Measurements from ENCODE around the gene SGCA. TPM values are rescaled to one million over a fixed set of nuclear protein-coding genes. Genes with fewer than 3 reads are reported as not detected.
A peak's percentile ranks its signal among the peaks of the same experiment; 100 is the strongest.

SGCA gene
- total RNA-seq, 2 experiments from 2014 or later: not detected

DNA sequence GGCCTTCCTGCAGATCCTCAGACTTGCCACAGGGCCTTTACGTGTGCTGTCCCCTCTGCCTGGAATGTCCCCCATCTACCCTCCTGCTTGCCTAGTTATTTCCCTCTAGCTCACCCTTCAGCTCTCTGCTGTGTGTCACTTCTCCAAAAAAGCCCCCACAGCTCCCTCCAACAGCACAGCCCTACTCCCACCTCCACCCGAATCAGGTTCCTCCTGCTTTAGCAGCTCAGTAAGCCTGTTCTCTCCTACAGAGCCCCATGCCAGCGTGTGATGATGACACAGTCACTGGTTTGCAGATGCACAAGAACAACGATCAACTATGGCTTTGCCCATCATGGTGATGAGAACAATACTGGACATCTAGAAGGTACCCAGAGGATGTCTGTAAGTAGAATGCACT is 28.8 kb upstream of the SGCA start:
- Histone ChIP-seq H3K36me3 (ENCODE audit: insufficient read depth, low read length) (peaks cover 74% of the 10 kb centered on the region), H3K9me3 (ENCODE audit: control insufficient read depth in 1 of 2, insufficient read depth in 1 of 2, low read length in 2 of 2) (peaks cover 0 to 3% of the 10 kb centered on the region in 2 experiments), H3K27ac (ENCODE audit: low read depth in 1 of 2, low read length in 2 of 2) (no peak overlapping the region), H3K4me1 (ENCODE audit: insufficient read depth, low read length) (peaks cover 48% of the 10 kb centered on the region), H3K4me3 (ENCODE audit: low read length) (no peak overlapping the region), H3K27me3 (ENCODE audit: control insufficient read depth in 1 of 2, insufficient read depth in 2 of 2, low read length in 2 of 2) (no peaks in the 10 kb centered on the region)
- no peak for ATAC-seq (ENCODE audit: poor library complexity)
- Mint-ChIP-seq H3K4me1 (ENCODE audit: low read depth) (peaks cover 43% of the 10 kb centered on the region), H3K27ac (no peak overlapping the region), H3K9me3 (no peaks in the 10 kb centered on the region), H3K36me3 (ENCODE audit: low read depth) (peaks cover 89% of the 10 kb centered on the region), H3K27me3 (no peaks in the 10 kb centered on the region), H3K4me3 (no peak overlapping the region)
- intact Hi-C loops (cut with DNase I, micrococcal nuclease): no loop called here
- TF ChIP-seq, protein P1, sequence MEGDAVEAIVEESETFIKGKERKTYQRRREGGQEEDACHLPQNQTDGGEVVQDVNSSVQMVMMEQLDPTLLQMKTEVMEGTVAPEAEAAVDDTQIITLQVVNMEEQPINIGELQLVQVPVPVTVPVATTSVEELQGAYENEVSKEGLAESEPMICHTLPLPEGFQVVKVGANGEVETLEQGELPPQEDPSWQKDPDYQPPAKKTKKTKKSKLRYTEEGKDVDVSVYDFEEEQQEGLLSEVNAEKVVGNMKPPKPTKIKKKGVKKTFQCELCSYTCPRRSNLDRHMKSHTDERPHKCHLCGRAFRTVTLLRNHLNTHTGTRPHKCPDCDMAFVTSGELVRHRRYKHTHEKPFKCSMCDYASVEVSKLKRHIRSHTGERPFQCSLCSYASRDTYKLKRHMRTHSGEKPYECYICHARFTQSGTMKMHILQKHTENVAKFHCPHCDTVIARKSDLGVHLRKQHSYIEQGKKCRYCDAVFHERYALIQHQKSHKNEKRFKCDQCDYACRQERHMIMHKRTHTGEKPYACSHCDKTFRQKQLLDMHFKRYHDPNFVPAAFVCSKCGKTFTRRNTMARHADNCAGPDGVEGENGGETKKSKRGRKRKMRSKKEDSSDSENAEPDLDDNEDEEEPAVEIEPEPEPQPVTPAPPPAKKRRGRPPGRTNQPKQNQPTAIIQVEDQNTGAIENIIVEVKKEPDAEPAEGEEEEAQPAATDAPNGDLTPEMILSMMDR (IDR thresholded peaks at IDR 0.05): no peak
- DNase-seq: no peak
- CTCF ChIA-PET: interaction anchor here (0.9 to 1.3 kb wide), 2 partner anchors 20 to 43 kb away, joined by 3 read pairs; no protein-coding TSS in a partner anchor
- POLR2A ChIA-PET: interaction anchor here (0.9 kb wide), 1 partner anchor 15 kb away, joined by 3 read pairs; no protein-coding TSS in a partner anchor

DNA sequence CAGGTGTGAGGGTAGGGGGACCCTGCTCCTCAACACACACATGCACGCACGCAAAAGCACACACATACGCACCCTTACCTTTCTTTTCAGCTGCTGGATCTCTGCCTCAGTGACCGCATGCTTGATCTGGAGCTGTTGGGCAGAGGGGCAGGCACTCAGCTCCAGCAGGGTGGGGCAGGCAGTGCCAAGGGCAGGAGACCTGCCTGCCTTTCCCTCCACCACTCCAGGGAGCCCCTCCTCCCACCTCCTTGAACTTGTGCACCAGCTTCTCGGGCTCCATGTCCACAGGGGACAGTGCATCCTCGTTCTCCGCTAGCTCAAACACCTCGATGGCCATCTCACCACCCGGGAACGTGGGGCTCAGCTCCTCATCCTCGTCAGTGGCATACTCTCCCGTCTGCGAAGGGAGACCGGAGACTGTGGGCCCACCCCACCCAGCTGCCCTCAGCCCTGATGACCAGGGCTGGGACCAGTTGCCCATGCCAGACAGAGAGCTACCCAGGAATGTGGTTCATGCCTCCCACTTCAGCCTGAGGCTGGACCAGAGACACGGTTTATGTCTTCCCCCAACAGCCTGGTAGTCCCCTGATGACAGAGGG is 26.5 kb upstream of the SGCA start:
- H3K27ac ChIP-seq (ENCODE audit: low read depth in 1 of 2, low read length in 2 of 2): no peak overlapping the region
- intact Hi-C loops (cut with DNase I, micrococcal nuclease): no loop called here
- no peaks in the 10 kb centered on the region for H3K27me3 Mint-ChIP-seq
- peaks cover 70% of the 10 kb centered on the region for H3K4me1 ChIP-seq (ENCODE audit: insufficient read depth, low read length)
- TF ChIP-seq, protein P1 (IDR thresholded peaks at IDR 0.05): no peak
- POLR2A ChIA-PET: interaction anchor here (1.2 to 5.9 kb wide), 4 partner anchors 9 to 24 kb away, joined by 3 to 50 read pairs (median 10); partner anchors contain the start of gene PPP1R9B
- peaks cover 61% of the 10 kb centered on the region for H3K4me1 Mint-ChIP-seq (ENCODE audit: low read depth)
- no peak for DNase-seq
- CTCF ChIA-PET: interaction anchor here (0.7 to 2.7 kb wide), 5 partner anchors 11 to 134 kb away, joined by 3 to 16 read pairs (median 4); partner anchors contain the start of gene PPP1R9B
- H3K36me3 Mint-ChIP-seq (ENCODE audit: low read depth): peaks cover 94% of the 10 kb centered on the region
- no peaks in the 10 kb centered on the region for H3K27me3 ChIP-seq (ENCODE audit: control insufficient read depth in 1 of 2, insufficient read depth in 2 of 2, low read length in 2 of 2)
- peaks cover 88% of the 10 kb centered on the region for H3K36me3 ChIP-seq (ENCODE audit: insufficient read depth, low read length)
- H3K9me3 Mint-ChIP-seq: no peaks in the 10 kb centered on the region
- H3K4me3 Mint-ChIP-seq: no peak overlapping the region
- peaks cover 0 to 3% of the 10 kb centered on the region in 2 experiments for H3K9me3 ChIP-seq (ENCODE audit: control insufficient read depth in 1 of 2, insufficient read depth in 1 of 2, low read length in 2 of 2)
- no peak overlapping the region for H3K4me3 ChIP-seq (ENCODE audit: low read length)
- ATAC-seq (ENCODE audit: poor library complexity): no peak
- H3K27ac Mint-ChIP-seq: peak overlapping the region; percentile 76

DNA sequence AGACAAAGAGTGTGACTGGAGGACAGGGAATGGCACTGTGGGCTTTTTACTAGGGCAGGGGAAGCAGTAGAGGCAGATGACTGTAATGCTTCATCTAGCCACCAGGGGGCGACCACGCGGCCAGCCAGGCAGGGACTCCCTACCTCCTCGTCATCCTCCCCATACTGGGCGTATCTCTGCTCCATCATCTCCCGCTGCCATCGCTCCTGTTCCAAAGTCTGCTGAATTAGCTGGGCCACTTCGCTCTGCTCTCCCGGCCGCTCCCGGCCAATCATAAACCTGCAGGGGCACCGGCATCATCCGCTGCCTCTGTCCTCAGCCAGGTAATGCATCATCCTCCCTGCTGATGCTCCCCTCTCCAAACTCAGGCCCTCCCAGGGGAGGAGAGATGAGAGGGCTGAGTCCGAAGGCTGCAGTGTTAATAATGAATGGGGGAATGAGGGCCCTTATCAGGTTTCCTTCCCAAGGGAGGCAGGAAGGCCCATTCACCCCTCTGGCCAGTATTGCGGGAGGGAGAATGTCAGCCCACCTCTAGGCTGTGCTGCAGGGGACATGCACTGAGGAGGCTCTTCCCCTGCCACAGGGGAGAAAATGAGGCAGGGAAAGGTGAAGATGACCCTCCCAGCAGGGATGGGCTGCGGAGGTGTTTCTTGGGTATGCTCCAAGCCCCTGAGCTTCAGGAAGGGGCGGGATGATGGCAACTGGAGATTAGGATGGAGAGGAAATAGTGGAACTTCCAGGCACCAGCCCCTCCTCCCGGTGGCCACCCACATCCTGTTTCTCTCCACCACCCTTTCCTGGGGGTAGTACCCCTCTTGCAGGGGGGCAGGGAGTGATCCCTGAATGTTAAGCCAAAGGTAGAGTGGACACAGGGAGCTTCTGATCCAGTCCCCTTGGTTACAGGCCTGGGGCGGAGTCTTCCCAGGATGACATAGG is 25.6 kb upstream of the SGCA start:
- ChIA-PET POLR2A (interaction anchor here (0.8 to 5.9 kb wide), 4 partner anchors 8 to 21 kb away, joined by 3 to 50 read pairs (median 10); partner anchors contain the start of gene PPP1R9B), CTCF (interaction anchor here (0.8 to 2.7 kb wide), 8 partner anchors 9 to 133 kb away, joined by 3 to 16 read pairs (median 3); partner anchors contain the start of genes PPP1R9B and SAMD14)
- no peaks in the 10 kb centered on the region for H3K27me3 ChIP-seq (ENCODE audit: control insufficient read depth in 1 of 2, insufficient read depth in 2 of 2, low read length in 2 of 2)
- peak; percentile 71 to 89 (median 78) for DNase-seq
- peaks cover 91% of the 10 kb centered on the region for H3K36me3 ChIP-seq (ENCODE audit: insufficient read depth, low read length)
- H3K4me3 ChIP-seq (ENCODE audit: low read length): peak overlapping the region; percentile 17
- H3K27me3 Mint-ChIP-seq: no peaks in the 10 kb centered on the region
- H3K27ac ChIP-seq (ENCODE audit: low read depth in 1 of 2, low read length in 2 of 2): peak overlapping the region in 1 of 2 donors; percentile 49
- intact Hi-C loops (cut with DNase I, micrococcal nuclease): loop anchor here (1.0 to 5.0 kb wide), 3 partner anchors 11 to 37 kb away; no protein-coding TSS in a partner anchor
- TF ChIP-seq, protein P1 (IDR thresholded peaks at IDR 0.05): peak; percentile 94
- ATAC-seq (ENCODE audit: poor library complexity): peak; percentile 91
- peaks cover 0 to 3% of the 10 kb centered on the region in 2 experiments for H3K9me3 ChIP-seq (ENCODE audit: control insufficient read depth in 1 of 2, insufficient read depth in 1 of 2, low read length in 2 of 2)
- peak overlapping the region; percentile 76 for H3K27ac Mint-ChIP-seq
- peaks cover 79% of the 10 kb centered on the region for H3K4me1 ChIP-seq (ENCODE audit: insufficient read depth, low read length)
- H3K4me3 Mint-ChIP-seq: peak overlapping the region; percentile 57
- peaks cover 67% of the 10 kb centered on the region for H3K4me1 Mint-ChIP-seq (ENCODE audit: low read depth)
- peaks cover 97% of the 10 kb centered on the region for H3K36me3 Mint-ChIP-seq (ENCODE audit: low read depth)
- H3K9me3 Mint-ChIP-seq: no peaks in the 10 kb centered on the region

Measured in CD4-positive, alpha-beta T cell (primary cell).